Vagina (tissue), 2 donors: Measurements from ENCODE around the gene TMEM100. TPM values are rescaled to one million over a fixed set of nuclear protein-coding genes. Genes with fewer than 3 reads are reported as not detected.

Experiments used
- DNase-seq, 2 donors: peaks; one replicate each; pipeline ENCODE4 v3.0.0-alpha.2; 2017; ENCODE audit errors: extremely low spot score in 2 of 2
- H3K27ac ChIP-seq: fragments of 200-600 bp; sonication (generic); one replicate; pipeline ENCODE4 v1.5.1; 2019
- H3K27me3 ChIP-seq: fragments of 200-600 bp; sonication (generic); one replicate; pipeline ENCODE4 v1.5.1; 2019
- H3K36me3 ChIP-seq, 2 donors: fragments of 200-600 bp; sonication (generic); one replicate each; pipeline ENCODE4 v1.5.1; 2017 to 2019
- H3K4me1 ChIP-seq: fragments of 200-600 bp; sonication (generic); one replicate; pipeline ENCODE4 v1.5.1; 2019
- H3K4me3 ChIP-seq, 2 donors: fragments of 200-600 bp; sonication (generic); 1 replicate in 1 of 2; 2 replicates in 1 of 2; pipeline ENCODE4 v1.5.1; 2016 to 2019
- H3K9me3 ChIP-seq: fragments of 200-600 bp; sonication (generic); one replicate; pipeline ENCODE4 v1.5.1; 2019
- POLR2A ChIP-seq, 2 donors: fragments of 450-650 bp; IDR thresholded peaks; one replicate each; pipeline ENCODE4 v1.6.1; 2017; ENCODE audit warnings: antibody characterized with exemption in 2 of 2, mild to moderate bottlenecking in 2 of 2, moderate library complexity in 2 of 2
- POLR2AphosphoS5 ChIP-seq, 2 donors: sonication (generic); formaldehyde crosslinking; IDR thresholded peaks; one replicate each; pipeline ENCODE4 v1.9.0; 2017; ENCODE audit warnings: antibody characterized with exemption in 2 of 2, mild to moderate bottlenecking in 2 of 2, low read depth in 1 of 2; ENCODE audit not compliant: insufficient read depth in 1 of 2
- intact Hi-C: fragments of 100-400 bp; cut with DNase I; formaldehyde crosslinking; loops from one replicate; pipeline ENCODE4 v1.15.1; 2023
- total RNA-seq: library from RNA; depleted of rRNA; stranded (reverse); fragments of >200 nt; gene quantifications from one replicate; pipeline ENCODE4 v1.2.3, GENCODE V29; 2016
- TF ChIP-seq, protein P1 (sequence below), 3 experiments: fragments of 450-650 bp in 2 of 3; fragments of 200-600 bp in 1 of 3; sonication (generic) in 1 of 3; IDR thresholded peaks; one replicate each; pipeline ENCODE4 v1.5.1; 2017 to 2019; ENCODE audit warnings: antibody characterized with exemption in 3 of 3, mild to moderate bottlenecking in 2 of 3, moderate library complexity in 2 of 3

TMEM100 gene
- total RNA-seq, 1 donor from 2014 or later, result 20.6 TPM

GRCh38 chr17:55691666-55692065 lies 31.0 kb downstream of the TMEM100 start:
- no peaks in the 10 kb centered on the region for H3K27me3 ChIP-seq
- no peak overlapping the region for H3K4me3 ChIP-seq
- intact Hi-C loops, result no loop called here
- DNase-seq, result no peak
- peaks cover 58% of the 10 kb centered on the region for H3K4me1 ChIP-seq
- H3K27ac ChIP-seq, result peak overlapping the region; percentile 34
- no peaks in the 10 kb centered on the region for H3K36me3 ChIP-seq
- H3K9me3 ChIP-seq, result no peaks in the 10 kb centered on the region
- TF ChIP-seq POLR2A (IDR thresholded peaks at IDR 0.05), result no peak

- H3K27ac ChIP-seq, result peak overlapping the region; percentile 75
Measured at GRCh38 chr17:55690105-55690508, 32.6 kb downstream of the TMEM100 start.

DNA sequence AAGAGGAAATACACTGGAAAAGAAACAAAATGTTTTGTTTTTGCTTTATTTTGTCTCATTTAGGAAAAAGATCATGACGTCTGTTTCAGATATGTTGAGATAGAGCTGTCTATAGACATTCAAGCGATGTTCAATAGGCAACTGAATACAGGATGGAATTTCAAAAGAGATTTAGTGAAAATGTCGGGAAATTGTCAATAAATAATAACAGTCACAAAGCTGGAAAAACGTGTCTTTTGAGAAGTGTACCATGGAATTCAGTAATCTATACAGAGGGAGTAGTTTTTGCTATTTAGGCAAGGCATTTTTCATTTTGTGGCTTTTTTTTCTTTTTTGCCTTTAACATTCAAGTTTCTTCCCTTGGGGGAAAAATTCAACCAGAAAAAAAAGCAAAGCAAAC lies 33.0 kb downstream of the TMEM100 start:
- intact Hi-C loops, result no loop called here
- Histone ChIP-seq H3K36me3 (no peaks in the 10 kb centered on the region), H3K27me3 (no peaks in the 10 kb centered on the region), H3K4me1 (peaks cover 54% of the 10 kb centered on the region), H3K4me3 (no peak overlapping the region), H3K9me3 (no peaks in the 10 kb centered on the region), H3K27ac (peak overlapping the region; percentile 75)
- TF ChIP-seq POLR2A (IDR thresholded peaks at IDR 0.05) (no peak), POLR2AphosphoS5 (IDR thresholded peaks at IDR 0.05; ENCODE audit: insufficient read depth in 1 of 2, low read depth in 1 of 2) (no peak)
- TF ChIP-seq, protein P1, sequence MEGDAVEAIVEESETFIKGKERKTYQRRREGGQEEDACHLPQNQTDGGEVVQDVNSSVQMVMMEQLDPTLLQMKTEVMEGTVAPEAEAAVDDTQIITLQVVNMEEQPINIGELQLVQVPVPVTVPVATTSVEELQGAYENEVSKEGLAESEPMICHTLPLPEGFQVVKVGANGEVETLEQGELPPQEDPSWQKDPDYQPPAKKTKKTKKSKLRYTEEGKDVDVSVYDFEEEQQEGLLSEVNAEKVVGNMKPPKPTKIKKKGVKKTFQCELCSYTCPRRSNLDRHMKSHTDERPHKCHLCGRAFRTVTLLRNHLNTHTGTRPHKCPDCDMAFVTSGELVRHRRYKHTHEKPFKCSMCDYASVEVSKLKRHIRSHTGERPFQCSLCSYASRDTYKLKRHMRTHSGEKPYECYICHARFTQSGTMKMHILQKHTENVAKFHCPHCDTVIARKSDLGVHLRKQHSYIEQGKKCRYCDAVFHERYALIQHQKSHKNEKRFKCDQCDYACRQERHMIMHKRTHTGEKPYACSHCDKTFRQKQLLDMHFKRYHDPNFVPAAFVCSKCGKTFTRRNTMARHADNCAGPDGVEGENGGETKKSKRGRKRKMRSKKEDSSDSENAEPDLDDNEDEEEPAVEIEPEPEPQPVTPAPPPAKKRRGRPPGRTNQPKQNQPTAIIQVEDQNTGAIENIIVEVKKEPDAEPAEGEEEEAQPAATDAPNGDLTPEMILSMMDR (IDR thresholded peaks at IDR 0.05), result no peak
- no peak for DNase-seq

More at GRCh38 chr17:55690105-55690508, 32.6 kb downstream of the TMEM100 start:
- Histone ChIP-seq H3K4me1 (peaks cover 58% of the 10 kb centered on the region), H3K4me3 (no peak overlapping the region), H3K27me3 (no peaks in the 10 kb centered on the region), H3K36me3 (no peaks in the 10 kb centered on the region), H3K9me3 (no peaks in the 10 kb centered on the region)
- no peak for DNase-seq
- TF ChIP-seq POLR2AphosphoS5 (IDR thresholded peaks at IDR 0.05; ENCODE audit: insufficient read depth in 1 of 2, low read depth in 1 of 2) (peak in 1 of 2 donors; percentile 54), POLR2A (IDR thresholded peaks at IDR 0.05) (no peak)
- TF ChIP-seq, protein P1 (IDR thresholded peaks at IDR 0.05), result no peak
- intact Hi-C loops, result no loop called here

- intact Hi-C loops, result no loop called here
- H3K4me3 ChIP-seq, result no peak overlapping the region
- H3K27ac ChIP-seq, result no peak overlapping the region
- TF ChIP-seq, protein P1 (IDR thresholded peaks at IDR 0.05), result no peak
- TF ChIP-seq POLR2A (IDR thresholded peaks at IDR 0.05) (no peak), POLR2AphosphoS5 (IDR thresholded peaks at IDR 0.05; ENCODE audit: insufficient read depth in 1 of 2, low read depth in 1 of 2) (no peak)
- peaks cover 38% of the 10 kb centered on the region for H3K4me1 ChIP-seq
- no peaks in the 10 kb centered on the region for H3K27me3 ChIP-seq
- no peaks in the 10 kb centered on the region for H3K36me3 ChIP-seq
- H3K9me3 ChIP-seq, result no peaks in the 10 kb centered on the region
- no peak for DNase-seq
Measured at GRCh38 chr17:55688057-55688456, 34.6 kb downstream of the TMEM100 start.

DNA sequence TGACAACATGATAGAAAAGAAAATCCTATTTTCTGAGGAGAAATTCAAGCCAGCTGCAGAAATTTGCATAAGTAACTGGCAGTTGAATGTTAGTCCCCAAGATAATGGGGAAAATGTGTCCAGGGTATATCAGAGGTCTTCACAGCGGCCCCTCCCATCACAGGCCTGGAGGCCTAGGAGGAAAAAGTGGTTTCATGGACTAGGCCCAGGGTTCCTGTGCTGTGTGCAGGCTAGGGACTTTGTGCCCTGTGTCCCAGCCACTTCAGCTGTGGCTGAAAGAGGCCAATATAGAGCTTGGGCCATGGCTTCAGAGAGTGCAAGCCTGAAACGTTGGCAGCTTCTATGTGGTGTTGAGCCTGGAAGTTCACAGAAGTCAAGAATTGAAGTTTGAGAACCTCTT lies 35.6 kb downstream of the TMEM100 start:
- Histone ChIP-seq H3K9me3 (no peaks in the 10 kb centered on the region), H3K27ac (no peak overlapping the region), H3K27me3 (no peaks in the 10 kb centered on the region), H3K36me3 (no peaks in the 10 kb centered on the region), H3K4me1 (peaks cover 28% of the 10 kb centered on the region), H3K4me3 (no peak overlapping the region)
- no peak for DNase-seq
- no peak for TF ChIP-seq POLR2A (IDR thresholded peaks at IDR 0.05)
- TF ChIP-seq POLR2AphosphoS5 (IDR thresholded peaks at IDR 0.05; ENCODE audit: insufficient read depth in 1 of 2, low read depth in 1 of 2), result no peak
- TF ChIP-seq, protein P1 (IDR thresholded peaks at IDR 0.05), result no peak
- intact Hi-C loops, result no loop called here
